GM23338 (cell line): ENCODE data around the gene PRAMEF20. TPM values are rescaled to one million over a fixed set of nuclear protein-coding genes. Genes with fewer than 3 reads are reported as not detected.

ENCODE experiments used
- ATAC-seq: fragments of 200-7000 bp; cut with Tn5 transposase; 3 replicates; pipeline ENCODE4 v1.9.1; 2020
- DNase-seq: peaks from one replicate; pipeline ENCODE4 v3.0.0-alpha.2; 2015; ENCODE audit warnings: low spot score
- H2AFZ ChIP-seq: fragments of 200-600 bp; sonication (generic); 2 replicates; pipeline ENCODE4 v1.8.0; 2016; ENCODE audit warnings: antibody characterized with exemption, mild to moderate bottlenecking, moderate library complexity
- H3F3A ChIP-seq: fragments of 200-600 bp; sonication (generic); replicated peaks from 2 replicates; pipeline ENCODE4 v1.8.0; 2017; ENCODE audit warnings: antibody characterized with exemption, mixed run types, low read depth
- H3K27ac ChIP-seq: fragments of 200-600 bp; sonication (generic); 2 replicates; pipeline ENCODE4 v1.6.1; 2016; ENCODE audit warnings: low read depth
- H3K27me3 ChIP-seq: fragments of 200-600 bp; sonication (generic); 2 replicates; pipeline ENCODE4 v1.8.0; 2016; ENCODE audit warnings: mild to moderate bottlenecking, mixed run types, moderate library complexity; ENCODE audit not compliant: insufficient read depth
- H3K36me3 ChIP-seq: fragments of 200-600 bp; sonication (generic); 2 replicates; pipeline ENCODE4 v1.8.0; 2016; ENCODE audit warnings: mild to moderate bottlenecking; ENCODE audit not compliant: insufficient read depth
- H3K4me1 ChIP-seq: fragments of 200-600 bp; sonication (generic); 2 replicates; pipeline ENCODE4 v1.8.0; 2016; ENCODE audit warnings: mild to moderate bottlenecking, moderate library complexity; ENCODE audit not compliant: insufficient read depth
- H3K4me2 ChIP-seq: fragments of 200-600 bp; sonication (generic); 2 replicates; pipeline ENCODE4 v1.7.1; 2017; ENCODE audit warnings: mixed run types
- H3K4me3 ChIP-seq: fragments of 200-600 bp; sonication (generic); 2 replicates; pipeline ENCODE4 v1.6.1; 2016; ENCODE audit warnings: mixed run types
- H3K79me2 ChIP-seq: fragments of 200-600 bp; sonication (generic); replicated peaks from 2 replicates; pipeline ENCODE4 v1.8.0; 2017; ENCODE audit warnings: mild to moderate bottlenecking; ENCODE audit not compliant: insufficient read depth
- H3K9me2 ChIP-seq: fragments of 200-600 bp; sonication (generic); 2 replicates; pipeline ENCODE4 v1.8.0; 2017; ENCODE audit not compliant: insufficient read depth
- H4K20me1 ChIP-seq: fragments of 200-600 bp; sonication (generic); replicated peaks from 2 replicates; pipeline ENCODE4 v1.8.0; 2017; ENCODE audit warnings: mild to moderate bottlenecking; ENCODE audit not compliant: insufficient read depth
- H3K27ac Mint-ChIP-seq: 2 replicates; pipeline ENCODE4 v1.8.0; 2020; ENCODE audit warnings: inconsistent platforms, mild to moderate bottlenecking, moderate library complexity, mixed read lengths
- H3K27me3 Mint-ChIP-seq: 3 replicates; pipeline ENCODE4 v1.8.0; 2022; ENCODE audit warnings: low read depth, mild to moderate bottlenecking, moderate library complexity, mixed read lengths, inconsistent platforms; ENCODE audit not compliant: insufficient read depth, poor library complexity
- H3K36me3 Mint-ChIP-seq: 3 replicates; pipeline ENCODE4 v1.8.0; 2021; ENCODE audit warnings: low read depth, mild to moderate bottlenecking, inconsistent platforms, moderate library complexity, mixed read lengths
- H3K4me1 Mint-ChIP-seq: 3 replicates; pipeline ENCODE4 v1.8.0; 2020; ENCODE audit warnings: mild to moderate bottlenecking, inconsistent platforms, mixed read lengths
- H3K4me3 Mint-ChIP-seq: 3 replicates; pipeline ENCODE4 v1.8.0; 2021; ENCODE audit warnings: moderate library complexity, mild to moderate bottlenecking, inconsistent platforms, mixed read lengths
- H3K9me3 Mint-ChIP-seq: 3 replicates; pipeline ENCODE4 v1.8.0; 2020; ENCODE audit warnings: moderate library complexity, mild to moderate bottlenecking, inconsistent platforms, mixed read lengths
- CREB1 ChIP-seq: fragments of 250-450 bp; sonication (Bioruptor Pico); IDR thresholded peaks from 2 replicates; pipeline ENCODE4 v1.5.0; 2020; ENCODE audit warnings: low read depth, mild to moderate bottlenecking, moderate library complexity
- CTCF ChIP-seq, 2 experiments: fragments of 200-600 bp in 1 of 2; sonication (generic) in 1 of 2; conservative IDR thresholded peaks; 2 replicates each; pipeline versions ENCODE4 v1.5.1 to v1.6.1; 2016 to 2017; ENCODE audit warnings: antibody characterized with exemption in 2 of 2, low read depth in 2 of 2, mild to moderate bottlenecking in 2 of 2, moderate library complexity in 1 of 2
- EZH2phosphoT487 ChIP-seq: fragments of 200-600 bp; sonication (generic); IDR thresholded peaks from one replicate; pipeline ENCODE4 v1.8.1; 2018; ENCODE audit warnings: antibody characterized with exemption; ENCODE audit not compliant: unreplicated experiment
- JUNB ChIP-seq: IDR thresholded peaks from one replicate; pipeline ENCODE4 v1.6.1; 2016; ENCODE audit warnings: antibody characterized with exemption; ENCODE audit not compliant: unreplicated experiment
- STAT1 ChIP-seq: IDR thresholded peaks from one replicate; pipeline ENCODE4 v1.6.1; 2016; ENCODE audit warnings: antibody characterized with exemption; ENCODE audit not compliant: unreplicated experiment
- ZNF114 ChIP-seq: fragments of 250-450 bp; sonication (Bioruptor Pico); IDR thresholded peaks from 2 replicates; pipeline ENCODE4 v1.5.0; 2020; ENCODE audit warnings: mild to moderate bottlenecking, moderate library complexity
- ZNF462 ChIP-seq: fragments of 250-450 bp; sonication (Bioruptor Pico); IDR thresholded peaks from 2 replicates; pipeline ENCODE4 v1.5.0; 2020; ENCODE audit warnings: mild to moderate bottlenecking, moderate library complexity
- polyA plus RNA-seq: library from polyadenylated mRNA; unstranded; fragments of >200 nt; fragmentation: Nextera tagmentation; extraction: Ambion mirVana; gene quantifications from 2 replicates; pipeline ENCODE4 v1.2.1, GENCODE V29; 2016
- total RNA-seq: library from RNA; depleted of rRNA; stranded (reverse); fragments of >200 nt; shearing (Covaris generic); gene quantifications from 2 replicates; pipeline ENCODE4 v1.2.3, GENCODE V29; 2014
- TF ChIP-seq, protein P1 (sequence below): IDR thresholded peaks from one replicate; pipeline ENCODE4 v1.6.1; 2018; ENCODE audit warnings: antibody characterized with exemption; ENCODE audit not compliant: unreplicated experiment

The PRAMEF20 gene
- total and polyA plus RNA-seq, 2 experiments from 2014 or later, result not detected

DNA sequence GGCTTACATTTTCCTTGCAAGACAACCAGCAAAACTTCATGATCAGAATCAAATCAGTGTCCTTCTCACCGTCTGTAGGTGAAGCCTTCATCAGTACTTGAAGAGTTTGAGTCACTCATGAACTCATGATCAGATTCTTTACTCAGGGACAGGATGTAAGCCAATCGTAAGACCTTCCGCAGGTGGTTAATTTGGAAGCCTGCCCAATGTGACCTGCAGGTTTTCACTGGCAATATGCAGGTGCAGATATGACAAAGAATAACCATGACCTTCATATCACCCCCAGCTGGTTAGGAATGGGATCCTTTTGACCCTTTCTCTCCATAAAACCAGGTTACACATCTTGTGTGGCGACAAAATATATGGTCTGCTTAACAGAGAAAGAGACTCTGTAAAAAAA, 2.4 kb upstream of the PRAMEF20 start (continued):
- TF ChIP-seq CTCF (conservative IDR thresholded peaks at IDR 0.05; ENCODE audit: low read depth in 2 of 2) (no peak), EZH2phosphoT487 (no peak)

- Histone ChIP-seq H3K27ac (no peak overlapping the region), H3K4me2 (no peak overlapping the region), H3K27me3 (no peaks in the 10 kb centered on the region), H3K4me3 (no peak overlapping the region), H3K79me2 (no peaks in the 10 kb centered on the region), H2AFZ (no peak overlapping the region), H4K20me1 (no peaks in the 10 kb centered on the region), H3K9me2 (no peaks in the 10 kb centered on the region), H3F3A (no peaks in the 10 kb centered on the region), H3K4me1 (no peaks in the 10 kb centered on the region), H3K36me3 (no peaks in the 10 kb centered on the region)
- ATAC-seq, result no peak
- DNase-seq, result no peak
- no peaks in the 10 kb centered on the region for H3K4me1 Mint-ChIP-seq
- H3K27me3 Mint-ChIP-seq, result peaks cover 5% of the 10 kb centered on the region
- no peak overlapping the region for H3K4me3 Mint-ChIP-seq
- peaks cover 31% of the 10 kb centered on the region for H3K36me3 Mint-ChIP-seq
- peaks cover 97% of the 10 kb centered on the region for H3K9me3 Mint-ChIP-seq
- H3K27ac Mint-ChIP-seq, result no peak overlapping the region
- TF ChIP-seq ZNF114 (CRISPR knock-in tag) (no peak), CREB1 (CRISPR knock-in tag) (no peak), ZNF462 (no peak), JUNB (no peak), STAT1 (no peak)
- TF ChIP-seq, protein P1, sequence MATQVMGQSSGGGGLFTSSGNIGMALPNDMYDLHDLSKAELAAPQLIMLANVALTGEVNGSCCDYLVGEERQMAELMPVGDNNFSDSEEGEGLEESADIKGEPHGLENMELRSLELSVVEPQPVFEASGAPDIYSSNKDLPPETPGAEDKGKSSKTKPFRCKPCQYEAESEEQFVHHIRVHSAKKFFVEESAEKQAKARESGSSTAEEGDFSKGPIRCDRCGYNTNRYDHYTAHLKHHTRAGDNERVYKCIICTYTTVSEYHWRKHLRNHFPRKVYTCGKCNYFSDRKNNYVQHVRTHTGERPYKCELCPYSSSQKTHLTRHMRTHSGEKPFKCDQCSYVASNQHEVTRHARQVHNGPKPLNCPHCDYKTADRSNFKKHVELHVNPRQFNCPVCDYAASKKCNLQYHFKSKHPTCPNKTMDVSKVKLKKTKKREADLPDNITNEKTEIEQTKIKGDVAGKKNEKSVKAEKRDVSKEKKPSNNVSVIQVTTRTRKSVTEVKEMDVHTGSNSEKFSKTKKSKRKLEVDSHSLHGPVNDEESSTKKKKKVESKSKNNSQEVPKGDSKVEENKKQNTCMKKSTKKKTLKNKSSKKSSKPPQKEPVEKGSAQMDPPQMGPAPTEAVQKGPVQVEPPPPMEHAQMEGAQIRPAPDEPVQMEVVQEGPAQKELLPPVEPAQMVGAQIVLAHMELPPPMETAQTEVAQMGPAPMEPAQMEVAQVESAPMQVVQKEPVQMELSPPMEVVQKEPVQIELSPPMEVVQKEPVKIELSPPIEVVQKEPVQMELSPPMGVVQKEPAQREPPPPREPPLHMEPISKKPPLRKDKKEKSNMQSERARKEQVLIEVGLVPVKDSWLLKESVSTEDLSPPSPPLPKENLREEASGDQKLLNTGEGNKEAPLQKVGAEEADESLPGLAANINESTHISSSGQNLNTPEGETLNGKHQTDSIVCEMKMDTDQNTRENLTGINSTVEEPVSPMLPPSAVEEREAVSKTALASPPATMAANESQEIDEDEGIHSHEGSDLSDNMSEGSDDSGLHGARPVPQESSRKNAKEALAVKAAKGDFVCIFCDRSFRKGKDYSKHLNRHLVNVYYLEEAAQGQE, result no peak
These were observed 20.2 kb downstream of the PRAMEF20 start for GRCh38 chr1:13430495-13430894.
